ENCODE data around the gene TERT. TPM values are rescaled to one million over a fixed set of nuclear protein-coding genes. Genes with fewer than 3 reads are reported as not detected.

TERT gene
- total and polyA plus RNA-seq, 2 of the 13 experiments (the other 11 are each of a cell fraction or from before 2014, with no cell fraction given), result 4.3 to 5.9 TPM

- DNase-seq (ENCODE audit: low spot score), result no peak
- Histone ChIP-seq H3K79me2 (ENCODE audit: insufficient read depth, low read length) (no peaks in the 10 kb centered on the region), H3K4me2 (ENCODE audit: low read depth, low read length) (no peak overlapping the region), H3K9ac (ENCODE audit: insufficient read depth, low read depth, low read length) (no peak overlapping the region), H4K20me1 (ENCODE audit: insufficient read depth, low read length) (peaks cover 10% of the 10 kb centered on the region; the same call in 1 of the 2 replicates), H3K4me3 (replicated peaks in 1 of 3; ENCODE audit: insufficient read depth in 1 of 3, low read depth in 2 of 3, low read length in 3 of 3) (no peak overlapping the region), H3K27ac (ENCODE audit: extremely low read length, insufficient read depth, low read length) (no peak overlapping the region), H2AFZ (ENCODE audit: low read length) (no peak overlapping the region), H3K4me1 (ENCODE audit: insufficient read depth, low read length) (no peaks in the 10 kb centered on the region), H3K36me3 (replicated peaks in 1 of 2; ENCODE audit: control insufficient read depth in 1 of 2, insufficient read depth in 2 of 2, low read length in 2 of 2) (peaks cover 39 to 73% of the 10 kb centered on the region in 2 experiments; a peak in 4 of 5 replicates), H3K9me3 (ENCODE audit: low read length) (no peaks in the 10 kb centered on the region), H3K27me3 (ENCODE audit: control insufficient read depth in 1 of 2, insufficient read depth in 2 of 2, low read length in 2 of 2) (no peaks in the 10 kb centered on the region)
- intact Hi-C loops (cut with micrococcal nuclease; ENCODE audit: unreplicated experiment), result no loop called here
- ChIA-PET CTCF (ENCODE audit: low intra/inter-chr PET ratio, low total read pairs) (no interaction called here), POLR2A (no interaction called here)
- in situ Hi-C loops (cut with HindIII; ENCODE audit: extremely low pct_ligation_motif_present, low pct_unique_long_range_greater_than_20kb), result no loop called here
- no peak for ATAC-seq
- no TSS peak for BruUV-seq (replicated peaks)
- TF ChIP-seq SKI (IDR thresholded peaks at IDR 0.05; ENCODE audit: partially characterized antibody), result no peak
- no peak for TF ChIP-seq ZNF343 (CRISPR knock-in tag; IDR thresholded peaks at IDR 0.05)
- no peak for TF ChIP-seq NFAT5 (CRISPR knock-in tag; IDR thresholded peaks at IDR 0.05)
- no peak for TF ChIP-seq ONECUT2 (CRISPR knock-in tag; IDR thresholded peaks at IDR 0.05)
- no peak for TF ChIP-seq FOXO1 (CRISPR knock-in tag; IDR thresholded peaks at IDR 0.05)
- no peak for TF ChIP-seq AKAP8 (CRISPR knock-in tag; IDR thresholded peaks at IDR 0.05)
- no peak for TF ChIP-seq NFATC3 (CRISPR knock-in tag; IDR thresholded peaks at IDR 0.05)
- TF ChIP-seq KLF15 (CRISPR knock-in tag; IDR thresholded peaks at IDR 0.05; ENCODE audit: borderline replicate concordance), result no peak
- TF ChIP-seq RELA (CRISPR knock-in tag; IDR thresholded peaks at IDR 0.05), result no peak
- TF ChIP-seq ZNF83 (CRISPR knock-in tag; IDR thresholded peaks at IDR 0.05; ENCODE audit: borderline replicate concordance), result no peak
- no peak for FAIRE-seq
- 99% methylated on average over 12 of the region's 19 CpGs for WGBS (ENCODE audit: low lambda C conversion rate)
Measured at GRCh38 chr5:1335540-1336095, 40.8 kb upstream of the TERT start.

Measured in HepG2 (cell line).